Measurements from ENCODE around the gene C2CD3.

DNA sequence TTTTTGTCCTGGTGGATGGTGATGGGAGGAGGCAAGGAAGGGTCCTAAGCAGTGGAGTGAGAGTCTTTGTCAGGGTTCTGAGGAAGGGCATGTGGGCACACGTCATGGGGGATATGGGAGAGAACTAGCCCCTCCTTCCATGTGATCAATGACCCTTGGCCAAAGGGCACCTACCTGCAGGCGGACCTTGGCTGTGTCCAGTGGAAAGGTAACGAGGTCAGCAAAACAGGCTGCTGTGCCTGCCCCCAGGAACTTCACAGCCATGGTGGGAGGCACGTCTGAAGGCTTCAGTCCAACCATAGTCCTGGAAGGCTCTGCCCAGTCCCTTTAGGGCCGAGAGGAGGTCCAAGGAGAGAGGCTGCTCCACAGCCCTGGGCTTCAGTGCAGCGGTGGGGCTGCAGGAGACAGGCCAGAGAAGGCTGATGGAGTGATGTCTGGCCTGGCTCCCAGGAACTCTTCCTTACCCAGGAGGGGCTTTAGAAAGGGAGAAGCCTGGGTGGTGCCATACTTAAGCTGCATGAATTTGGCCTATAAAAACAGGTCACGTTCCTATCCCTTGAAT, 164.0 kb downstream of the C2CD3 start:
- TF ChIP-seq, protein P1, sequence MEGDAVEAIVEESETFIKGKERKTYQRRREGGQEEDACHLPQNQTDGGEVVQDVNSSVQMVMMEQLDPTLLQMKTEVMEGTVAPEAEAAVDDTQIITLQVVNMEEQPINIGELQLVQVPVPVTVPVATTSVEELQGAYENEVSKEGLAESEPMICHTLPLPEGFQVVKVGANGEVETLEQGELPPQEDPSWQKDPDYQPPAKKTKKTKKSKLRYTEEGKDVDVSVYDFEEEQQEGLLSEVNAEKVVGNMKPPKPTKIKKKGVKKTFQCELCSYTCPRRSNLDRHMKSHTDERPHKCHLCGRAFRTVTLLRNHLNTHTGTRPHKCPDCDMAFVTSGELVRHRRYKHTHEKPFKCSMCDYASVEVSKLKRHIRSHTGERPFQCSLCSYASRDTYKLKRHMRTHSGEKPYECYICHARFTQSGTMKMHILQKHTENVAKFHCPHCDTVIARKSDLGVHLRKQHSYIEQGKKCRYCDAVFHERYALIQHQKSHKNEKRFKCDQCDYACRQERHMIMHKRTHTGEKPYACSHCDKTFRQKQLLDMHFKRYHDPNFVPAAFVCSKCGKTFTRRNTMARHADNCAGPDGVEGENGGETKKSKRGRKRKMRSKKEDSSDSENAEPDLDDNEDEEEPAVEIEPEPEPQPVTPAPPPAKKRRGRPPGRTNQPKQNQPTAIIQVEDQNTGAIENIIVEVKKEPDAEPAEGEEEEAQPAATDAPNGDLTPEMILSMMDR (IDR thresholded peaks at IDR 0.05 in 8 of 11, conservative IDR thresholded peaks at IDR 0.05 in 3 of 11), result no peak
- TF ChIP-seq POLR2AphosphoS5 (IDR thresholded peaks at IDR 0.05), result no peak
